ENCODE results near the gene NME7.

NME7 gene

DNA sequence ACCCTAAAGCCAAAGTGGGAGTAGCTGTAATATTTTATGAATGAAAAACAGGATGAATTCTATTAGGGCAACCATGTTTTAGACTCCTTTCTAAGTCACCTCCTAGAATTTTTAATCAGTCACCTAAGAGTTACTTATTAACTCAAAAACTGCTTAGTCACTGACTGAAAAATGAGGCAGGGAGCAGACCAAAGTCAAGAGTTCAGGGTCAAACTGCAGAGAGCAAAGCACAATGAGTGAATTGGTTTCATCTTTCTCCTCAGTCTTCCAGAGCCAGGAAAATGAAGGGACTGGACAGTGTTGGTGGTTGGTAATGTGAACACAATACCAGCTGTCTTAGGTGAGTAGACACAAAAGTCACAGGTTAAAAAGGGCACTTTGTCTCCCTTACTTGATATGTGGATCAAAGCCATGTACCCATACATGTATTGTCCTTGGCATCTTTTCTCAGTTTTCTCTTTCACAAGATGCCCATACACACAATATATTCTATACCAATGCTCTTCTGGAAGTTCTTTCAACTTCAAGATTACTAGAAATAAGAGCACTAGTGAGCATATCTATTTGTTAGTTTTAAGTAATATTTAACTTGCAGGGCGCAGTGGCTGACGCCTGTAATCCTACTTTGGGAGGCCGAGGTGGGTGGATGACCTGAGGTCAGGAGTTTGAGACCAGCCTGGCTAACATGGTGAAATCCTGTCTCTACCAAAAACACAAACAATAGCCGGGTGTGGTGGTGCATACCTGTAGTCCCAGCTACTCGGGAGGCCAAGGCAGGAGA is 218.9 kb downstream of the NME7 start:
- H3K36me3 ChIP-seq (ENCODE audit: control insufficient read depth, insufficient read depth, low read length, severe bottlenecking) = no peaks in the 10 kb centered on the region
- DNase-seq (ENCODE audit: low read depth) = no peak
- H3K27me3 ChIP-seq (replicated peaks; ENCODE audit: control insufficient read depth, insufficient read depth, low read length) = no peaks in the 10 kb centered on the region
- no peak overlapping the region for H3K9ac ChIP-seq (ENCODE audit: low read length)
- no peak overlapping the region for H3K4me3 ChIP-seq (ENCODE audit: low read length)
- H3K9me3 ChIP-seq (ENCODE audit: control insufficient read depth, low read length) = no peaks in the 10 kb centered on the region
- H3K4me1 ChIP-seq (ENCODE audit: control insufficient read depth, insufficient read depth, low read length) = no peaks in the 10 kb centered on the region

- Histone ChIP-seq H3K27me3 (replicated peaks; ENCODE audit: control insufficient read depth, insufficient read depth, low read length) (no peaks in the 10 kb centered on the region), H3K9ac (ENCODE audit: low read length) (no peak overlapping the region), H3K4me3 (ENCODE audit: low read length) (no peak overlapping the region), H3K36me3 (ENCODE audit: control insufficient read depth, insufficient read depth, low read length, severe bottlenecking) (no peaks in the 10 kb centered on the region), H3K9me3 (ENCODE audit: control insufficient read depth, low read length) (no peaks in the 10 kb centered on the region), H3K4me1 (ENCODE audit: control insufficient read depth, insufficient read depth, low read length) (peaks cover 6% of the 10 kb centered on the region)
- DNase-seq (ENCODE audit: low read depth) = no peak
These were observed 220.9 kb downstream of the NME7 start for GRCh38 chr1:169146576-169147214.

GRCh38 chr1:169144941-169145626 is 222.5 kb downstream of the NME7 start:
- no peak for DNase-seq (ENCODE audit: low read depth)
- Histone ChIP-seq H3K9ac (ENCODE audit: low read length) (no peak overlapping the region), H3K9me3 (ENCODE audit: control insufficient read depth, low read length) (no peaks in the 10 kb centered on the region), H3K27me3 (replicated peaks; ENCODE audit: control insufficient read depth, insufficient read depth, low read length) (no peaks in the 10 kb centered on the region), H3K4me1 (ENCODE audit: control insufficient read depth, insufficient read depth, low read length) (peaks cover 6% of the 10 kb centered on the region), H3K36me3 (ENCODE audit: control insufficient read depth, insufficient read depth, low read length, severe bottlenecking) (no peaks in the 10 kb centered on the region), H3K4me3 (ENCODE audit: low read length) (no peak overlapping the region)

DNA sequence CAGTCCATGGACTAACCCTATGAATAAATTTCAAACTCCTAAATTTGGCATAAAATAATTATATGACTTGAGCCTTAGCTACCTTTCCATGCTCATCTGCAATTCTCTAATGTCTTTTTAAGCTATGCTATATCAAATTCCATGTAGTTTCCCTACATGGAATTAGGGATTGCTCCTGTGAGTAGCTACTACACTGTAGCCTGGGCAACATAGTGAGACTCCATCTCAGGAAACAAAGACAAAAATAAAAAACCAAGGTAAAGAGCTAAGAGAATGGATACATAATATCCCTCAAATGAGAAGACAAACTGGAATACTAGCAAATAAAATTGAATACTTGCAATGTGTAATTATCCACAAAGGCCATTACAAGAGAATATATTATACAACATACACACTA is 223.6 kb downstream of the NME7 start:
- H3K9ac ChIP-seq (ENCODE audit: low read length) = no peak overlapping the region
- no peak for DNase-seq (ENCODE audit: low read depth)
- no peaks in the 10 kb centered on the region for H3K27me3 ChIP-seq (replicated peaks; ENCODE audit: control insufficient read depth, insufficient read depth, low read length)
- H3K4me3 ChIP-seq (ENCODE audit: low read length) = no peak overlapping the region
- peaks cover 6% of the 10 kb centered on the region for H3K4me1 ChIP-seq (ENCODE audit: control insufficient read depth, insufficient read depth, low read length)
- no peaks in the 10 kb centered on the region for H3K9me3 ChIP-seq (ENCODE audit: control insufficient read depth, low read length)
- no peaks in the 10 kb centered on the region for H3K36me3 ChIP-seq (ENCODE audit: control insufficient read depth, insufficient read depth, low read length, severe bottlenecking)

GRCh38 chr1:169143346-169143745 is 224.3 kb downstream of the NME7 start:
- Histone ChIP-seq H3K9ac (ENCODE audit: low read length) (no peak overlapping the region), H3K36me3 (ENCODE audit: control insufficient read depth, insufficient read depth, low read length, severe bottlenecking) (no peaks in the 10 kb centered on the region), H3K9me3 (ENCODE audit: control insufficient read depth, low read length) (no peaks in the 10 kb centered on the region), H3K27me3 (replicated peaks; ENCODE audit: control insufficient read depth, insufficient read depth, low read length) (no peaks in the 10 kb centered on the region), H3K4me3 (ENCODE audit: low read length) (no peak overlapping the region), H3K4me1 (ENCODE audit: control insufficient read depth, insufficient read depth, low read length) (peaks cover 6% of the 10 kb centered on the region)
- no peak for DNase-seq (ENCODE audit: low read depth)

DNA sequence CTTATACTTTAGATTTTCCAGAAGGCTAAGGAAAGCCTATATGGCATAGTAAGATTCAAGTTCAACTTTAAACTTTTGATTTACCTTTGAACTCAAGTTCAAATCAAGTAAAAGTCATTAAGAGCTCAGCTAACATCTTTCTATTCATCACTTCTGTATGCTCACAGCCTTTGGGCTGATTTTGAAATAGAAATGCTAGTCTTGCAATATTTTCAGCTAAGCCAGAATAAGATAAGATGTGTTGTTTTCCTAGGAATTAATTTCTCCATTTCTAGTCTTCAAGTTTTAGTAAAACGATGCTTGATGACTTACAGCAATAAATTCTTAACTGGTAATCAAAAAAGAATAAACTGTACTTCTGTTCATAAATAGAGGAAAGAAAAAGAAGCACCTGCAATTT is 225.5 kb downstream of the NME7 start:
- H3K36me3 ChIP-seq (ENCODE audit: control insufficient read depth, insufficient read depth, low read length, severe bottlenecking) = no peaks in the 10 kb centered on the region
- DNase-seq (ENCODE audit: low read depth) = no peak
- no peak overlapping the region for H3K9ac ChIP-seq (ENCODE audit: low read length)
- H3K9me3 ChIP-seq (ENCODE audit: control insufficient read depth, low read length) = no peaks in the 10 kb centered on the region
- H3K4me1 ChIP-seq (ENCODE audit: control insufficient read depth, insufficient read depth, low read length) = peaks cover 6% of the 10 kb centered on the region
- no peaks in the 10 kb centered on the region for H3K27me3 ChIP-seq (replicated peaks; ENCODE audit: control insufficient read depth, insufficient read depth, low read length)
- H3K4me3 ChIP-seq (ENCODE audit: low read length) = no peak overlapping the region

DNA sequence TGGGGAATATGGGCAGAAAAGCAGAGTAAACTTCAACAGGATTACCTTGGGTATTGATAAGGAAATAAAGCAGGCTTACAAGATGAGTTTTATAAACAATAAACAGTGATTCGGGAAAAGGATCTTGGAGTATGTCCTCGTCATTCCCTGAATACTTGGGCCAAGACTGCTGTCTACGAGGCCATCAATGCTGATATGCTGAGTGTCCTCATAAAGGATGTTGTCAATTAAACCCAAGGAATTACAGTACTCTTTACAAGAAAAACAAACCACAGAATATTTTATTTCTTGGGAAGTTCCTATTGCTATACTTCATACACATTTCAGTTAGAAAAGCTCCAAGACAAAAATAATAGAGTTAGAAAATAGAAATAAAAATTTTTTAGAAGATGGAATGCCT is 226.2 kb downstream of the NME7 start:
- no peak for DNase-seq (ENCODE audit: low read depth)
- Histone ChIP-seq H3K9ac (ENCODE audit: low read length) (no peak overlapping the region), H3K27me3 (replicated peaks; ENCODE audit: control insufficient read depth, insufficient read depth, low read length) (no peaks in the 10 kb centered on the region), H3K36me3 (ENCODE audit: control insufficient read depth, insufficient read depth, low read length, severe bottlenecking) (no peaks in the 10 kb centered on the region), H3K4me3 (ENCODE audit: low read length) (no peak overlapping the region), H3K4me1 (ENCODE audit: control insufficient read depth, insufficient read depth, low read length) (peaks cover 6% of the 10 kb centered on the region), H3K9me3 (ENCODE audit: control insufficient read depth, low read length) (no peaks in the 10 kb centered on the region)

DNA sequence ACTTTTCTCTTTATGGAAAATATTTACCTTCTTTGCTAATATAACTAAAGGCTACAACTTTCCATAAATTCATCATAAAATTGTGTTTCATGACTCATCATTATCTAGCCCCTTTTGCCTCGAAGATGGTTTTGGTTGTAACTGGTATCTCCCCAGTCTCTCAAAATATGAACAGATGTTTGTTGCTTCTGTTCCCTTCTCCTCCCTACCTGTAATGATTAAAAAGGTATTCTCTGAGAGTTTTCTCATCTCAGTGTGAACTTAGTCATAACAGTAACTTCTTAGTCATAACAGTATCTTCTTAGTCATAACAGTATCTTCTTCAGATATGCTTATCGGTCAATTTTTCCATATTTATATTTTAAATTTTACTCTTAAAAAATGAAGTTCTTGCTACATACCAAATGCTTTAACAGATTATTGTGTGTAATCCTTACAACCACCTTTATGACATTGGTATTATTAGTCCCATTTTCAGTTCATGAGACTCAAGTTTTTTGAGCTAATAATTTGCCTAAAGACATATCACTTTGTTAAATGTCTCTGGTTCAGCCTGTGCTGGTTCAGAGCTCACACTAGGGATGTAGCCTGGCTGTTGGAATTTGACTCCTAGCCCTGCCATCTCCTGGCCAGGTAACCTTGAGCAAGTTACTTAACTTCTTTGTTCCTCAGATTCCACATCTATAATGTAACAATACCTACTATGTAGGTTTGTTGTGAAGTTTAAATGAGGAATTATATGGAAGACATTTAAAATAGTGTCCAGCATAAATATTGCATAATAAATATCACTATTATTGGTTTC is 228.5 kb downstream of the NME7 start:
- H3K36me3 ChIP-seq (ENCODE audit: control insufficient read depth, insufficient read depth, low read length, severe bottlenecking) = no peaks in the 10 kb centered on the region
- DNase-seq (ENCODE audit: low read depth) = no peak
- peaks cover 6% of the 10 kb centered on the region for H3K4me1 ChIP-seq (ENCODE audit: control insufficient read depth, insufficient read depth, low read length)
- no peak overlapping the region for H3K4me3 ChIP-seq (ENCODE audit: low read length)
- H3K9ac ChIP-seq (ENCODE audit: low read length) = no peak overlapping the region
- no peaks in the 10 kb centered on the region for H3K9me3 ChIP-seq (ENCODE audit: control insufficient read depth, low read length)
- no peaks in the 10 kb centered on the region for H3K27me3 ChIP-seq (replicated peaks; ENCODE audit: control insufficient read depth, insufficient read depth, low read length)

- Histone ChIP-seq H3K27me3 (replicated peaks; ENCODE audit: control insufficient read depth, insufficient read depth, low read length) (no peaks in the 10 kb centered on the region), H3K9me3 (ENCODE audit: control insufficient read depth, low read length) (no peaks in the 10 kb centered on the region), H3K4me3 (ENCODE audit: low read length) (no peak overlapping the region), H3K36me3 (ENCODE audit: control insufficient read depth, insufficient read depth, low read length, severe bottlenecking) (peaks cover 4% of the 10 kb centered on the region), H3K4me1 (ENCODE audit: control insufficient read depth, insufficient read depth, low read length) (peaks cover 4% of the 10 kb centered on the region), H3K9ac (ENCODE audit: low read length) (no peak overlapping the region)
- no peak for DNase-seq (ENCODE audit: low read depth)
These were observed 230.2 kb downstream of the NME7 start for GRCh38 chr1:169137357-169137756.

DNA sequence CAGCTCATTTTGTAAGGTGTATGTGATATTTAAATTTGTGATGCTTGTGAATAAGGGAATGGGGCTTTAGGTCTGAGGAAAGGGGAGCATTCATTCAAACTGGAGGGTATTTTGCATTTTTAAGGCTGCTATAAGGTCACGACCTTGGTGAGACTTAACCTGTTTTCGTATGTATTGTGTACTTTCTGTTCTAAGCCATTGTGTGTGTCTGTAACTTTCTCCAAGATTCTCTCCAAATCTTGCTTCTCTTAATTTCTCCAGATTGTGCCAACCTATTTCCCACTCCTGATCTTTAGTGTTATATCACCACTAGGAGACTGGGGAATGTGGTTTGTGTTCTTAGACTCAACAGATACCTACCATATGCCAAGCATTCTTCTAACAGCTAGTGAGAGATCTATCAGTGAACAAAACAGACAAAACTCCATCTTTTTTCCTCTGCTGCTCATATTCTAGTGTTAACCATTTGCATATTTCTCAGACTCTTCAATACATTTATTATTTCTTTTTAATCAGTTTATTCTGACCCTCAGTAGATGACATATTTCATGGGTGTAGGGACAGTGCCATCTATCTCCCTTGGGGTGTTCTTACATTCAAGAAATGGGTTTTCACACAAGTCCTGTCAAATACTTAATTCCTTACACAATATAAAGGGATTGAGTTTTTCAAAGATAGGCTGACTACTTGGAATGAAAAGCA is 233.6 kb downstream of the NME7 start:
- DNase-seq (ENCODE audit: low read depth) = no peak
- no peaks in the 10 kb centered on the region for H3K4me1 ChIP-seq (ENCODE audit: control insufficient read depth, insufficient read depth, low read length)
- H3K27me3 ChIP-seq (replicated peaks; ENCODE audit: control insufficient read depth, insufficient read depth, low read length) = no peaks in the 10 kb centered on the region
- H3K9me3 ChIP-seq (ENCODE audit: control insufficient read depth, low read length) = no peaks in the 10 kb centered on the region
- H3K9ac ChIP-seq (ENCODE audit: low read length) = no peak overlapping the region
- peaks cover 10% of the 10 kb centered on the region for H3K36me3 ChIP-seq (ENCODE audit: control insufficient read depth, insufficient read depth, low read length, severe bottlenecking)
- no peak overlapping the region for H3K4me3 ChIP-seq (ENCODE audit: low read length)

All from adipocyte (in vitro differentiated cells).